Measurements from ENCODE around the gene NLGN4Y. TPM values are rescaled to one million over a fixed set of nuclear protein-coding genes. Genes with fewer than 3 reads are reported as not detected.
"Not testable (repeated sequence)": the region's sequence is repeated elsewhere in the genome, so short reads cannot be mapped to it uniquely, and the experiment has no call there.

The NLGN4Y gene
- total RNA-seq, 1 donor = 33.3 TPM

GRCh38 chrY:14860448-14860847 lies 336.1 kb downstream of the NLGN4Y start:
- no peaks in the 10 kb centered on the region for H3K79me2 ChIP-seq (ENCODE audit: insufficient read depth, low read length)
- no peak for TF ChIP-seq CTCF (IDR thresholded peaks at IDR 0.05; ENCODE audit: extremely low read depth, low read depth, low read length)

GRCh38 chrY:14861033-14861432 lies 336.7 kb downstream of the NLGN4Y start:
- not testable (repeated sequence) for H3K4me1 ChIP-seq (ENCODE audit: insufficient read depth, low read length); H3K27me3 ChIP-seq (ENCODE audit: insufficient read depth, low read length); DNase-seq (ENCODE audit: insufficient read length, low spot score, missing footprints)

More at GRCh38 chrY:14860448-14860847, 336.1 kb downstream of the NLGN4Y start:
- DNase-seq (ENCODE audit: insufficient read length, low spot score, missing footprints) = no peak
- Histone ChIP-seq H2AFZ (ENCODE audit: low read length) (no peak overlapping the region), H3K36me3 (ENCODE audit: insufficient read depth, low read length) (no peaks in the 10 kb centered on the region), H4K20me1 (ENCODE audit: insufficient read depth, low read length) (no peaks in the 10 kb centered on the region), H3K9me3 (ENCODE audit: low read depth, low read length) (no peaks in the 10 kb centered on the region), H3K4me3 (ENCODE audit: insufficient read depth, low read length) (no peak overlapping the region), H3K27ac (ENCODE audit: low read depth, low read length) (no peak overlapping the region), H3K4me2 (ENCODE audit: insufficient read depth, low read length) (no peak overlapping the region), H3K4me1 (ENCODE audit: insufficient read depth, low read length) (no peaks in the 10 kb centered on the region), H3K27me3 (ENCODE audit: insufficient read depth, low read length) (no peaks in the 10 kb centered on the region)

GRCh38 chrY:14871971-14872370 lies 347.6 kb downstream of the NLGN4Y start:
- H3K9me3 ChIP-seq (ENCODE audit: low read depth, low read length) = no peaks in the 10 kb centered on the region
- H3K4me2 ChIP-seq (ENCODE audit: insufficient read depth, low read length) = no peak overlapping the region
- no peak overlapping the region for H2AFZ ChIP-seq (ENCODE audit: low read length)
- no peaks in the 10 kb centered on the region for H4K20me1 ChIP-seq (ENCODE audit: insufficient read depth, low read length)
- H3K4me3 ChIP-seq (ENCODE audit: insufficient read depth, low read length) = no peak overlapping the region
- DNase-seq (ENCODE audit: insufficient read length, low spot score, missing footprints) = no peak
- H3K36me3 ChIP-seq (ENCODE audit: insufficient read depth, low read length) = no peaks in the 10 kb centered on the region
- H3K27ac ChIP-seq (ENCODE audit: low read depth, low read length) = no peak overlapping the region
- no peak for TF ChIP-seq CTCF (IDR thresholded peaks at IDR 0.05; ENCODE audit: extremely low read depth, low read depth, low read length)
- no peaks in the 10 kb centered on the region for H3K79me2 ChIP-seq (ENCODE audit: insufficient read depth, low read length)
- H3K27me3 ChIP-seq (ENCODE audit: insufficient read depth, low read length) = no peaks in the 10 kb centered on the region
- H3K4me1 ChIP-seq (ENCODE audit: insufficient read depth, low read length) = no peaks in the 10 kb centered on the region

More at GRCh38 chrY:14861033-14861432, 336.7 kb downstream of the NLGN4Y start:
- not testable (repeated sequence) for H3K79me2 ChIP-seq (ENCODE audit: insufficient read depth, low read length); H2AFZ ChIP-seq (ENCODE audit: low read length); H3K36me3 ChIP-seq (ENCODE audit: insufficient read depth, low read length); H3K9me3 ChIP-seq (ENCODE audit: low read depth, low read length); H4K20me1 ChIP-seq (ENCODE audit: insufficient read depth, low read length); H3K4me3 ChIP-seq (ENCODE audit: insufficient read depth, low read length); H3K4me2 ChIP-seq (ENCODE audit: insufficient read depth, low read length); H3K27ac ChIP-seq (ENCODE audit: low read depth, low read length)
